ENCODE measurements around the gene LMCD1. TPM values are rescaled to one million over a fixed set of nuclear protein-coding genes. Genes with fewer than 3 reads are reported as not detected.
A peak's percentile ranks its signal among the peaks of the same experiment; 100 is the strongest.

Gene LMCD1, protein sequence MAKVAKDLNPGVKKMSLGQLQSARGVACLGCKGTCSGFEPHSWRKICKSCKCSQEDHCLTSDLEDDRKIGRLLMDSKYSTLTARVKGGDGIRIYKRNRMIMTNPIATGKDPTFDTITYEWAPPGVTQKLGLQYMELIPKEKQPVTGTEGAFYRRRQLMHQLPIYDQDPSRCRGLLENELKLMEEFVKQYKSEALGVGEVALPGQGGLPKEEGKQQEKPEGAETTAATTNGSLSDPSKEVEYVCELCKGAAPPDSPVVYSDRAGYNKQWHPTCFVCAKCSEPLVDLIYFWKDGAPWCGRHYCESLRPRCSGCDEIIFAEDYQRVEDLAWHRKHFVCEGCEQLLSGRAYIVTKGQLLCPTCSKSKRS
- 119 and 499 TPM in 2 replicates for total RNA-seq

DNA sequence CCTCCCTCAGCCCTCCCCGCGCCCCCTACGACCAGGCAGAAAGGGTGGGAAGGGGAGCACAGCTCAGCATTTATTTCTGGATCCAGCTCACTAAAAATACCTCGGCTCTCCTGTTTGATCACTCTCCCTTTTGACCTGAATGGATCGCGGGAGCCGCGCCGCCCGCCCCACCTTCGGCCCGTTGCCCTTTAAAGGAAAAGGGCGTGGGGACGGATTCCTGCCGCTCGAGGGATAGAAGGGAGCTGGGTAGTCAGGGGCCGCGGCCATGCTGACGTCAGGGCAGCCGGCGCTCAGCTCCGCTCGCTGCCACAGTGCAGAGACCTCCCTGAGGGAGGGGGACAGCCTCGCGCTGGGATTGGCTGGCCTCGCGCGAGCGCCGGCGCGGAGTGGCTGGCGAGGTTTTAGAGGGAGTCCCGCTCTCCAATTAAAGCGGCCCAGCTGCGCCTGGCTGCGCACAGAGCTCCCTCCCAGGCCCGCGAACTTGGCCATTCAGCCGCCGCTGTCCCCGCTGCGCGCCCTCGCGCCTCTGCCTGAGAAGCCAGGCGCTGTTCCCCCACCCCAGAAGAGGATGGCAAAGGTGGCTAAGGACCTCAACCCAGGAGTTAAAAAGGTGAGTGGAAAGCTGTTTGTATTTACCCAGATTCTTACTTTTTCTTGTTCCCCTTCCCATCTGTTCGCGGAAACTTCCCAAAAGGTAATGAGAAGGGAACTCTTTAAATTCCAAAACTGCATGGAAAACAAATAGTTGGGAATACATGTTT is at the start of gene LMCD1:
LMCD1 (plus strand) TSS at position 453 of the 761 bp plus-strand sequence; CDS start at position 569, 116 bp downstream.
- peak; percentile 87 for DNase-seq (ENCODE audit: low read depth)

DNA sequence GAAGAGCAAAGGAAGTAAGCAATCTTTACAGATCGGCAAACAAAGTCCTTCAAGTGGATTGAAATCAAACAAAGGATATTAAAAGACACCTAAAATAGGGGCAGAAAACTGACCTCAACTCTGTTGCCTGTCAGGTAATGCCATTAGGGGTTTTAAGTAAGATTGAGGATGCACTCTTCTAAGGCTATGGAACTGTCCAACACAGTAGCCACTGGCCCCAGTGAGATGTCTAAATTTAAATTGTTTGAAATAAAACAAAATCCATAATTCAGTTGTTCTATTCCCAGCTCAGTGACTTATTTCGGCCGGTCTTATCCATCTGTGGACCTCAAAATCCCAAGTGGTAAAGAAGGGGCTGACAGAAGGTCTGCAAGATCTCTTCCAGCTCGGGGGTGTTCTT is 49.5 kb upstream of the LMCD1 start:
- DNase-seq (ENCODE audit: low read depth): no peak

DNA sequence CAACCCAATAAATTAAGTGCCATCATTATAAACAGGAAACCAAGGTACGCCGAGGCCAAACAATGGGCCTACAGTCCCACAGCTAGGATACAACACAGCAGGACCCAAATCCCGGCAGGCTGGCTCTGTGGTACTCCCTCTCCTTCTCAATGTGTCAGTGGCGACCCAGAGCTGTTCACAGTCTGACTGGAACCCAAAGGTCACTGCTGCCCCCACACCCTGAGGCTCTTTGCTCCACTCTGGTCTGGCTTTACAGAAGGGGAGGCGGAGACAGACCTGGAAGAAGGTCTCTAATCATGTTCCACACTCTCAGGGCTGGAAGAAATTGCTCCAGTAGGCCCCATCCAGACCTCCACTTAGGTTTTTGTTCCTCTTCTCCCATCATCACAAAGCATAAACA is 48.5 kb upstream of the LMCD1 start:
- no peak for DNase-seq (ENCODE audit: low read depth)

DNA sequence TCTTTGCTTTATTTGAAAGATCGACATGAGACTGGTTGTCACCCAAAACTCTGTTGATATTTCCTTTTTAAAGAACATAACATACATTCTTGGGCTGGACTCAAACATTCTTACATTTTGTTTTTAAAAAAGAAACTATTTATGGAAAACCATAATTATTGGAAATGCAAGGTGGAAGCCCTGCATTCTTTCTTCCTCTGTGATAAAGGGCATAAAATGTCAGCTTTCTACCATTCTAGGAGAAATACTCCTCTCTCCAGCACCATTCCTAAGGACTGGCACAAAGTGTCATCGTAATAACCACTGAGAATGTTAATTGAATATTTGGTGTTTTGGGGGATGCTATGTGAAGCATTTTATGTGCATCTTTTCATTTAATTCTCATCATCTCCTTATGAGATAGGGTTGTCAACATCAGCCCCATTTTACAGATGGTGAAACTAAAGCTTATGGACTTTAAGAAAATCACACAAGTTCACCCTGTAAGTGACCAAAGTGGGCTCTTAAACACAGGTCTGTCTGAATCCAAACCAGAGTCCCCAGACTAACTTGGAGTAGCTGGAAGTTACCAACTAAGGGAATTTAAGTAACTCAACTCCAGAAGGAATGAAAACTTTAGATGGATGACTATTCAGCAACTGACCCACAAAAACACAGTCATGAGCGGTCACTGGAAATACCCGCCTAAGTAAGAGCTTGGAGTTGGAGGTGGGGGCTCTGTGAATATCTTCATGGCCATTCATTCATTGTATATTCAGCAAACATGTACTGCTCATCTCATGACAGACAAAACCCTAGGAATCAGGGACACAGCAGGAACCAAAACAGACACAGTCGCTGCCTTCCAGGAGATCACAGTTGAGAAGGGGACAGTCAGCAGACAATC is 45.9 kb upstream of the LMCD1 start:
- DNase-seq (ENCODE audit: low read depth): no peak

DNA sequence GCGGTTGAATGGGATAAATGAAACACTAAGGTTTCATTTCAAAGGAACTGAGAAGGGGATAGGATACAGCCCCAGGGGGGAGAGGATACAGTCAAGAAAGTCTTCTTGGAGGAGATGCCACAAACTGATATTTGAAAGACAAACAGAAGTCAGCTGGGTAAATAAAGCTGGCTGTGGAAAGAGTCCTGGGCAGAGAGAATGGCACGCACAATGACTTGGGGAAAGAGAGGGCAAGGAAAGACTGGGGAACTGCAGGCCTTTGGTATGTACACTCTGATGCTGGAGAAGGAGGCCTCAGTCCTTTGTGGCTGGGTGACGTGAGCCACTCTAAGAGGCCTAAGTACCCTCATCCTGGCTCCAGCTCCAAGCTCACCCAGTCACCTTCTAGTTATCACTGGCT is 45.2 kb upstream of the LMCD1 start:
- no peak for DNase-seq (ENCODE audit: low read depth)

DNA sequence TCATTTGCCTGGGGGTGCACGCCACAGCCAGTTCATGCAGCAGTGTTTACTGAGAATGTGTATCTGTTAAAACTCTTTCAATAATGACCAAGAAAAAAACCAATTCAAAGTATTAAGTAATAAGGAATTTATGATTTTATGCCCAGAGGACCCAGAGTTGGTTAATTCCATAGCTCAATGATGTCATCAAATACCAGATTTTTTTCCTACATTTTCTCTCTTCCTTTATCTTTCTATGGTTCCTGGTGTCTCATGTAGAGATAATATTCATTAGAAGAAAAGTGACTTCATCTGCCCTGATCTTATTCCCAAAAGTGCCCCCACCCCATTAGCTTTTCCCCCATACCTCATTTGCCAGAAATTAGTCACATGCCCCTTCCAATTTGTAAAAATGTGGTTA is 44.6 kb upstream of the LMCD1 start:
- no peak for DNase-seq (ENCODE audit: low read depth)

DNA sequence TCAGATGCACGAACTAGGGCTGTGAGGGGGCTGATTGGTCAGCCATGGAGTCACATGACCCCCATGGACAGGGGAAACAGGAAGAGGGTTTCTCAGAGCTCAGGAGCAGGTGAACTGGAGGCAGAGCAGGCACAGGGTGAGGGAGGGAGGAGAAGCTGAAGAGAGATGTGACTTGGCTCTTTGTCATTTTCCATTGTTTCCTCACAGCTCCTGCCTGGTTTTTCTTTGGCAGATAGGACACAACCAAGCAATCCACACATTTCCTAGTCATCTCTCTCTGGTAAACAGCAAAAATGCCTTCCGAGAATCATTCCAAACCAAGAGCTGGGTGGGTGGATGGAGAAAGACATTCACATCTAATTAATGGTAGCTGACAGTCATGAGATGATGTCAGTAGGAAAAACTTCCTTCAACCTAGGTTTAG is 43.4 kb upstream of the LMCD1 start:
- no peak for DNase-seq (ENCODE audit: low read depth)

DNA sequence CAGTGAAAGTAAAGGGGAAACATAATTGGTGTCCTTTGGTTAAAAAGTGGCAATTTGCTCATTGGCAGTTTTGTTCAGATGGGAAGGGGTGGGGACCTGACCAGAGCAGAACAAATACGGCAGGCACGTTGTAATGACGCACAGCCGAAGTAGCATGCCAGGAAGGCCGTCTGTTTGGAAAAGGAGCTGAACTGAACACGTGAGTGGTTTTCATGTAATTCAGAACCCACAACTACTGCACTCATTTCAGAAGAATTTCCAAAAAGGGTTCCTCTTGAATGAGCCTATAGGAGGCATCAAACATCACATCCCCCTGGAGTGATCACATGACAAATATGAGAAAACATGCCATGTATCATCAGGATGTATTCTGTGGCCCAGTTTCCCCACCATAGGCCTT is 42.9 kb upstream of the LMCD1 start:
- DNase-seq (ENCODE audit: low read depth): no peak

DNA sequence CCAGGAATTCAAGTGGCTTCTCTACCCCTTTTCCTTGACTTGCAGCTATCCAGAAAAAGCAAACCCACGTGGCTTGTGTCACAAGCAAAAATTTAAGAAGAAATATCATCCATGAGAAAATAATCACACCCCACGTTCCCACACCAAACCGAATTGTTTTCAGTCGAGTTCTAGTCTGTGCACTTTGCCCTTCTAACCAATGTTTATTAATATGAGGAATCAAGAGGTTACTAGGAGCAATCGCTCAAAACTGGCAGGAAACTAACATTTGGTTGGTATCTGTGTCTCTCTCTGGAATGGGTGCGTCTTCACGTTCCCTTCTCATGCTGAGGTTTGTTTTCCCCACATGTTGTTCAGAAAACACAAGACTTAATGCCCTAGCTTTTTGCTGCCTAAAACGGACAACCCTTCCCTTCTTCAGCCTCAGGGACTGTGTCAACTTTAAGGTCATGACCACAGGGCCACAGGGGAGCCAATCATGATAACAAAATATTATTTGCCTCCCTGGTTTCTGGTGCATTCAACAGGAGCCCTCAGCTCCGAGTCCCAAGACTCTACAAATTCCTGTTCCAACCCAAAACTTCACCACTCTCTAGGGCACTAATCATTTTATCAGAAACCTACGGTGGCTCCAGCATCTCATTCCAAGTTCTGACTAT is 41.4 kb upstream of the LMCD1 start:
- DNase-seq (ENCODE audit: low read depth): no peak

DNA sequence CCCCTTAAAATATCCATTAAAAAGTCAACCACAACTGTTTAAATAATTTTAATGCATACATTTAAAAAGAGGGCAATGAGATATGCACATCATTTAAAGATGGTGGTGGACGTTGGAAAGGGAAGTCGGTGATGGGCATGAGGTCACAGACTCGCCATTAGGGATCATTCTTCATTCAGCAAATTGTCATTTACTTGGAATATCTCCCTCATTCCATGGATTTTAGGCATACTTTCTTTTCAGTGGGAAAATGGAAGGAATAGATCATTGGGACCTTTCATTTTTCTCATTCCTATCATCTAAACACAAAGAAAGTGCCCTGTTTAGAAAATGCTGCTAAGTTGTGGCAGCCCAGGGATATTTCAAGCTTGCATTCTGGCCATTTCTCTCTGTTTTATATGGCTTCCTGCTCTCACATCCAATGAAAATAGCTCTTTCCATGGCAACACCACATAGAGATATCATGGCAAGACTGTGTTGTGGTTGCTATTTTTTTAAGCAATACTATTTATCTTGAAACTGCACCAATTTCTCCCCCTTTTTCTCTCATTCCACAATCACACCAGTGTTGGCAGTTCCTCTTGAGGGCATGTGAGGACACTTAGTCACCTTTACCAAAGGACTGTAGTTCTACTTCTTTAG is 40.7 kb upstream of the LMCD1 start:
- peak; percentile 87 for DNase-seq (ENCODE audit: low read depth)

DNA sequence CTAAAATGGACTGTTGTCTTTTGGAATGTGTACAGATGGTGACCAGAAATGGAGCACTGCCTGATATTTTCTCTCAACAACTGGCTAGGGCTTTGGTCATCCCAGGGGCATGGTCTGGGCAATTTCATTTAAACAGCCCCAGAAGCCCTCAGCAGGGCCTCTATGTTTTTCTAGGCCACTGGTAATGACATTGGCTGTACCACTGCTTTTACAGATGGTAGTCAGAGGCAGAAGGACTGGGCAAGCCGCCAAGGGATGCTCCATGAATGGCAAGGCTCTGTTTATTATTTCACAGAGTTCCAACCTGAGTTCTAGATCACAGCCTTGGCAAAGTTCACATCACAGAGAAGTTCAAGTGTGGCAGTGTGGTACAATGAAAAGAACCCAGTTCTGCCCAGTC is 37.0 kb upstream of the LMCD1 start:
- no peak for DNase-seq (ENCODE audit: low read depth)

DNA sequence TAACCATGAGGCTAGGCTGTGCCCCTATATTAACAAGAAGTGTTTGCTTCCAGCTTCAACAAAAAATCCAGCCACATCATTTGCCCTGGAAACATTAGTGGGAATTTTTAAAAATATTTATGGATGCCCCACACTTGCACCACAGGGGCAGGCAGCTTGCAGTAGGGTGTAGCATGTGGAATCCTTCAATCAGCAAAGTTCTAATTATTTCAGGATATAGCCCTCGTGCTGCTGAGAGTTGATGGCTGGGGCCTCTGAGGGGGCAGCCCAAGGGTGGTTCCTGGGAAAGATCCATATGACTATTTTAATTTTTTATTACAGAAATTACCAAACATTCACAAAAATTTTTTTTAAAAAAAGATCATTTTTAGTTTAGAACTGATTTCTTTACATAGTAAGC is 35.1 kb upstream of the LMCD1 start:
- no peak for DNase-seq (ENCODE audit: low read depth)

DNA sequence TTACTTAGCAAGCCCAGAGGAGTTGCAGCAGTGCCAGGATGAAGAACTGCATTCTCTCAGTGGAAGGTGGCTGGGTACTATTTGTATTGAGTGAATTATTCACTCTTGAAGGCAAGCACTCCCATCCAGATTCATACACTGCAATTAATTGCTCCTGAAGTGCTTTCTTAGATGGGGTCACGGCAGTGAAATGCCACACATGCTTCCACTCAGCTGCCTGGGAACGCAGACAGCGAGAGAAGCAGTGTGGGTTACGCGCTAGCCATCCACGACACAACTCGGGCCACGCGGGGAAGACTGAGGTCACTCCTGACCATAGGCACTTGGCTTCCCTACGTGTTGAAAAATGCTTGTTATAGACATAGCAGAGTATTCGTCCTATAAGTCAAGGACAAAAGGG is 30.8 kb upstream of the LMCD1 start:
- DNase-seq (ENCODE audit: low read depth): peak; percentile 46

DNA sequence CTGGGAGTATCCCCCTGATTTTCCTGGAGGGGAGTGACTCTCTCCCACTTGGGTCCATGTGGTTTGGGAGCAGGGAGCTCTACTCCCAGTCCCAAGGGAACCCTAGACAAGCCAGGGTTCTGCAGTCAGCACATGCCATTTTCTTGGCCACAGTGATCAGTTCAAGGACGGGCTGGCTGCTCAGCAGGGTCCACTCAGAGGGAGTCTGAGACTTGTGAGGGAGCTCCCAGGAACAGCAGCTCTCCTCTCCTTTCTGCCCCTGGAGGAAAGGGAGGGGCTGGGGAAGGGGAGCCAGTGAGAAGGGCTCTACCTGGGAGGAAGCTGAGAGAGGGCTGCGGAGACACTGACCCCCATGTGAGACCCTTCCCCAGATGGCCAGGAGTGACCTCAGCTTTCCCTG is 29.1 kb upstream of the LMCD1 start:
- DNase-seq (ENCODE audit: low read depth): no peak

DNA sequence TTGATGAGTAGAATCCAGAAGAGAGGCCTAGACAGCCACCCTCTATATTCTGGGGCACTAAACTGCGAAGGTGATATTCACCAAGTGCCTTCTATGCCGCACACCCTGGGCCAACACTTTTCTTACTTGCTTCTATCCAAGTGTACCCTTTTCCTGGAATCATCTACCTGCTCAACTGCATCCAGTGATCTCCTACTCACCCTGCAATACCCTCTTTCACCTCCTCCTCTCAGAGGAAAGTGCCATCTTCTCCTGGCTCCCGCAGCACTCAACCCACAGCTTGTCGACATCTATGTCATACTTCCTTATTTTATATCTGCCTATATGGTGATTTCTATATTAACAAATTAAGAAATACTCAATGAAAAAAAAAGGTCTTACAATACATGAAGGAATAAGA is 28.6 kb upstream of the LMCD1 start:
- DNase-seq (ENCODE audit: low read depth): no peak

DNA sequence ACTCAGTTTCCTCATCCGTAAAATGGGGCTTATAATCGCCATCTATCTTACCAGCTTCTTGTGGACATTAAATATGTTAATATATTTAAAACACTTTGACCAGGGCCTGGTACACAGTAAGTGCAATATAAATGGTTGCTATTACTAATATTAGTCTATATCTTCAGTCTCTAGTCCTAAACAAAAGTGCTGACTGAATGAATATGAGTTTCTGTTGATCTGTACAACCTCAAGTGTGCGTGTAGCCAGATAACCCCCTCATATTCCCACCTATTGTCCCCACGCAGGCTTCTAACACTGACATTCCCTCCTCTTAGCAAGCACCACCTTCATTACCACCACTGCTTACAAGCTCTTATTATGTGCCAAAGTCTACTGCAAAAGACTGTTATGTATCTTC is 27.6 kb upstream of the LMCD1 start:
- DNase-seq (ENCODE audit: low read depth): no peak

DNA sequence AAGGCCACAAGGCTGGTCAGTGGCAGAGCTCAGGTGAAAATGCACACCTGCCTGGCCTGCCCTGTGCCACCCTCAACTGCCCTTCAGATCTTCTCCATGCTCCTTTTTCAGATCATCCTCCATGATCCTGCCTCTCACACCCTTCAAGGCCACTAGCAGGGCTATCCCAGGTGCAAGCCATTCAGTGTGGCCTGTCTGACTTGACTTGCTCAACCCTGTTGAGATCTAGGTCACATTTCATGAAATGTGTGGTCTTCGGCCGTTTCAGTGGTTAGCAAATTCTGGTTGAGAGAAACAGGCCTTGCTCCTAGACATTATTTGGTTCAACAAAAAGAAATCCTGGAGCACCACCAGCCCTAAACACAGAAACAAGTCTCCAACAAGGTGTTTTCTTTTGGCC is 26.6 kb upstream of the LMCD1 start:
- no peak for DNase-seq (ENCODE audit: low read depth)

DNA sequence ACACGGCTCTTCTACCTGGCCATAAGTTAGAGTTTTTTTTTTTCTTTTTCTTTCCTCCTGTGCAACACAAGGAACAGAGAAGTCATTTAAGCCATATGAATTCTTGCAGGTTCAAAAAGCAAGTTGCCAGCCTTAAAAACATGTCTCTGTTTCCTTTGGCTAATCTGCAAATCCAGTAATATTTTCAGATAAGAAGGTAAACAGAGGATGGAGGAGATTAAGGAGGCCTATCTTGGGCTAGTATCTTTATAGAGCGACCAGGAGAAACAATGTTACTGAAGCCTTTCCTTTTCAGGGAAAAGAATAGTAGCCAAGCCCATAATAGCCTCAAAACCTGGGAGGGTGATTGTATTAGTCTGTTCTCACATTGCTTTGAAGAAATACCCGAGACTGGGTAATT is 20.9 kb upstream of the LMCD1 start:
- no peak for DNase-seq (ENCODE audit: low read depth)

DNA sequence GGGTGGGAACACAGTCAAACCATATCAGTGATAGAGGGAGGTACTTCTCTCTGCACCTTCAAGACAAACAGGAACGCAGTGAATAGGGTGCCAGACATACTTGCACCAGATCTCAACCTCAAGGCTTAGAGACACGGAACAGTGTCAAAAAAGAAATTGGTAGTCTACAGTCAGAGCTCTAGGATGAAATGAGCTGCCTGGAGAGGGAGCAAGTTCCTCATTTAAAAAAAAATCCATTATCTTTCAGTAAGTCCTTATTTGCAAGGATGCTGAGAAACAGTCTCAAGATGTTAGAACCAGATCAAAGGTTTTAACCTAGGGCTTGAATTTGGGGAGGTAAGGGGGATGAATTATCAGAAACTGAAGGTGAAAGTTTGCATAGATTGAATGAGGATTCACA is 20.2 kb upstream of the LMCD1 start:
- DNase-seq (ENCODE audit: low read depth): no peak

DNA sequence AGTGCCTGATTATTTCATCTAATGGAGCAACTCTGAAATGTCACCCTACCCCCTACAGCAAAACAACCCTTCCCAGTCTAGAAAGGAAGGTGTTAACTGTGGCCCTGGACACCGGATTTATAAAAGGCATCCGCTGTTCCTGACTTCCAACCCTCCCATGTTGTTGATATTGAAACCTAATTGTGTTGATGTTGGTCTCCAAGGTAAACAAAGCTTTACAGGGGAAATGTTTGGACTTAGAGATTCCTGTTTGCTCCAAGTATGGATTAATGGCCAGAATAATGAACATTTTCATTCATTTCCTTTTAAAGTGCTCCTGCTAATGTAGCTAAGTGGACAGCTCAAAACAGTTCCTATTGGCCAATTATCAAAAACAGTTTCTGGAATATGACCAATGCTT is 19.4 kb upstream of the LMCD1 start:
- no peak for DNase-seq (ENCODE audit: low read depth)

DNA sequence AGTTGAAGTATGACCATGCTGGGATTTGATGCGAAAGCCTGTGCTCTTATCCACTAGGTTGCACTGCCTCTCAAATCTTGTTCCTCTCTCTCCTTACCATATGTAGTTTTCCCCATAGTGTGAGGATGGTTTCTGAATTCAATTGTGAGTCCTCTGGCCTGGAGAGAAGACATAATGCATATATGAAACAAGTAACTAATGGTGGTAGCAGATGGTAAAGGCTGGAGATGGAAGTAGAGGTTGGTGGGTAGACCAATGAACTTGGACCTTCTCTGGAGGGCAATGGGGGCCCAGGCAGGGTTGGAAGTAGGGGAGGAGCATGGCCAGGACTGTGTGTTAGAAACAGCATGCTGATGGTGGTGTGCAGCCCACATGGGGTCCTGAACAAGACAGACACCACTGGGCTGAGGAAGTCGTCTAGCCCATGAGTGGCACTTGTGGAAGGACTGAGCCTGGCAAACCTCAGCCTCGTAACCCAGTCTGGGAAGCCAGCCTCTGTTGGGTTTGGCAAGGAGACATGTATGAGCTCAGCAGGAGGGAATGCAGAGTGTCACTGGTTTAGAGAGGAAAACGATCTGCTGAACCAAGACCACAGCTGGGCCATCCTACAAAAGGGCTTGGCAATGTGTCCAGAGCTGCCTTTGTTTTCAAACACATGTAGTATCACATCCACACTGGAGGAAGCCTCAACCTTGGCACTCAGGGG is 18.5 kb upstream of the LMCD1 start:
- peak; percentile 97 for DNase-seq (ENCODE audit: low read depth)
